ENCODE results near the gene SLC7A11.

The SLC7A11 gene

DNA sequence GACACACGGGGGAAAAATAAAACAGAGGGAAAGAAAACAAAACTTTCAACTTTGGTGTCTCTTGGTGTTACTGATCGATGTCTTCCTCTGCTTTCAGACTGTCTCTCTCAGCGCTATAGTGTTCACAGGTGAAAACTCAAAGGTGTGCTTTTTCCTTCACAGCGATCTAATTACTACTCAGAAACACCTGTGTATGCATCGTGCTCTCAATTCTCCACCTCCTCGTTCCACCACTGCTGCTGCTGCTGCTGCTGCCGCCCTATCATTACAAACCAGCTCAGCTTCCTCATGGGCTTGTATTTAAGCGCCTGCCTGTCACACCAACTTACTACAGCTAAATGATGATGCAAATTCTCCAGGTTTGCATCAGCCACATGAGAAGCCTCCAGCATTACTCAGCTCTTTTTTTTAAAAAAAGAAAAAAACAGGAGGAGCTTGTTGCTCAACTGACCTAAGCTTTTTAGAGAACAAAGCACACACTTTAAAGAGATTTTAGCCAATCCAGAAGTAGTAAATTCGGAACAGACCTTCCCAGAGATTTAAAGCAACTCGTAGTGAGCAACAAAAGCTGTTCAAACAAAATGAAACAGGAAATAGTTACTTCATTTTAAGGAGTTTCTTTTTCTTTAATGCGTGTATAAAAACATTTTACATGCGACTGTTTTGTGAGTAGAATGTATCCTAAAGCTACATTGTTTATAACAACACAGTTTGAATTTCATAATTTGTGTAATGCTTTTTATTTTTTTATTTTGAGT lies at the start of gene SLC7A11:
SLC7A11 (minus strand) TSS at position 274 of the 758 bp plus-strand sequence. CDS start 280 bp downstream, outside the sequence.
- peak within 1 kb of the TSS; percentile 76 for H3K4me3 ChIP-seq (ENCODE audit: low read depth, low read length)

DNA sequence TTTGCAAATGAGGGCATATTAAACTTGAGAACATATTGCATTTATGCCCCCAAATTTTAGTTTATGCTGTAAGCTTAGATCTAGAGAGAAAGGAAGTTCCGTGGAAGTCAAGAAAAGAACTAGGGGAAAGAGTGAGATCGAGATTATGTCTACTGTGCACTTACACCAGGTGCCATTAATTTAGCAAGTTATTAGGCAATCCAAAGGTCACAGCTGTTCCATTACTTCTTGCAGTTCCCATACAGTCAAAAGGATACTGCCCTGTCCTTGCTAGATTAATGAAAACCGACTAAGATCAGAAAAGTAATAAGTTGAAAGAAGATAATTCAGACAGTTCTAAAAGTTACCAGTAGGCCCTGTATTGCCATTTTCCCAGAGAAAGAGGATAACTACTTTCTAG lies 49.3 kb upstream of the SLC7A11 start:
- H3K4me3 ChIP-seq (ENCODE audit: low read depth, low read length): no peak overlapping the region

DNA sequence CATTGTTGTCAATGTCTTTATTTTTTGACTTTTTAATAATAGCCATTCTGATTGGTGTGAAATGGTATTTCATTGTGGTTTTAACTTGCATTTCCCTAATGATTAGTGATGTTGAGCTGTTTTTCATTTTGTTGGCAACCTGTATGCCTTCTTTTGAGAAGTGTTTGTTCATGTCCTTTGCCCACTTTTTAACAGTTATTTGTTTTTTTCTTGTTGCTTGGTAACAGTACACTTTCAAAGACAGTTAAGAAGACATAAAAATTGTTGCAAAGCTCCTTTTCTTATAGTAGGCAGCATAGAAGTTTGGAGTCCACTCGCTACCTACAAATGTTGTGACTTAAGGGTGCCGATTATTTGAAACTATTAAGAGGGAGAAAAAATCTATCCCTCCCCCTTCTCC lies 48.7 kb upstream of the SLC7A11 start:
- H3K4me3 ChIP-seq (ENCODE audit: low read depth, low read length): no peak overlapping the region

DNA sequence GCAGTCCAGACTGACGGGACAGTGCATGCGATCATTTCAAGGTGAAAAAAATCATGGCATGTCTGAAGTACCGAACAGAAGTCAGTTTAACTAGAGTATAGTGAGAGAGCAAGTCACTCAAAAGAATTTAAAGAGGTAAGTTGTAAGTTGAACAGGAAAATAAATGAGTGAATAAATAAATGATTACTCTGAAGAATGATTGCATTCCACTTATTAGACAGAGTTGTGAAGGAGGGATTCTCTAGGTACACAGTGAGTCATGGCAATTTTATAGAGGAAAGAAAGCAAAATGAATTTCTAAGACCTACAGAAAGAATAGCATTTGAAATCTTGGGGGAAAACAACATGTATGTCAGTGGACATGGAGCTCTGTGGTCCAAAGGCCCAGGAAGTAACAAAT lies 37.1 kb upstream of the SLC7A11 start:
- H3K4me3 ChIP-seq (ENCODE audit: low read depth, low read length): no peak overlapping the region

DNA sequence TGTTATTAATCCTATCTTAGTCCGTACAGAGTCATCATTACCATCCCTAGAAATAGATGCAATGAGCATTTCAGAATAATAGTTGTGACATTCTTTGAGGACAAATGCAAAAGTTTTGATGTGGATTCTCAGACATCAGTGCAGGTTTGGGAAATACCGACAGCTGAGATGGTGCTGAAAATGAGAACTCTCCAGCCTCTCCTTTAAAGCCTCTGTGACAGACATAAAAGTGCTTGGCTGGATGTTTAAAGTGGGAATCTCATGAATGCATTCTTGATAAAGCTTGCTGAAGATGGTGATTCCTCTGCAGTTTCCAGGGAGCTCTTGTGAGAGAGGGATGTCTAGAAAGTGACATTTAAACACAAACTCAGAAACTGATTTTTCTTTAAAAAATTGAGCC lies 35.0 kb upstream of the SLC7A11 start:
- no peak overlapping the region for H3K4me3 ChIP-seq (ENCODE audit: low read depth, low read length)

DNA sequence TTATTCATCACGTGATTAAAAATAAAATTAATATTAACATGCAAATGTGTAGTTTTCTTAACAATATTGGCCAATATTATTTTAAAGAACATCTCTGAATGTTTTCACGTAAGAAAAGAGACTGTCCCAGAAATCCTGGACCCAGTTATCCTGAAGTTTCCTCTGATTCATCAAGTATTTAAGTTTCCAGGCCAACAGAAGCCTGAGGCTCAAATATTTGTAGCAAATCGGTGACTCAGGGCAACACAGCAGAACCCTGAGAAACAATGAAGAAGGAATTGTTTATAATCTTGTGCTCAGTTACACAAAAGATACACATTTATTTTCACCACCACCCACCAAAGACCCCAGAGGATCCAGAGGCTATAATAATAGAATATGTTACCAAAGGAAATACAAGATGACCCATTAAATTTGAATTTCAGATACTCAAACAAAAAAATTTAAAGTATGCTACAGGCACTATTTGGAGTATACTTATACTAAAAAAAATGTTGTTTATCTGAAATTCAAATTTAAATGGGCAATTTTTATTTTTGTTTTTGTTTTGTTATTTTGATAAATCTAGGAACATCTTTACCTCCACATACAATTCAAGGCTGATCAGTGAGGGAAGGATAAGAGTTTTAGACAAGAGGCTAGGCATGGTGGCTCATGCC lies 33.9 kb upstream of the SLC7A11 start:
- H3K4me3 ChIP-seq (ENCODE audit: low read depth, low read length): no peak overlapping the region

DNA sequence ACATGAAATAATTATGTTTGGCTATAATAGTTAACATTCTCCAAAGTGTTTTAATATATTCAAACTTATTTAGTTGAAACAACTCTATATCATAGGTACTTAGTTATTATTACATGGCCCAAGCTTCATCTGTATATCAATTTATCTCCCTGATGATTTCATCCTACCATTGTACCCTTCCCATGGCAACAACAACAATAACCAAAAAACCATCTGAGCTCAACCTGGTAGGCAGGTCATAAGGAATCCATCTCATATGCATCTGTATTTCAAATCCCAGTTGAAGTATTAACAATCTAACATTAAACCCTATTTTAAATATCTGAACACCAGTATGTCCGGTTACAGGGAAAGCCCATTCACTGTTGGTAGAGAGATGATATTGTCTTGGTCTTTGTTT lies 33.1 kb upstream of the SLC7A11 start:
- no peak overlapping the region for H3K4me3 ChIP-seq (ENCODE audit: low read depth, low read length)

DNA sequence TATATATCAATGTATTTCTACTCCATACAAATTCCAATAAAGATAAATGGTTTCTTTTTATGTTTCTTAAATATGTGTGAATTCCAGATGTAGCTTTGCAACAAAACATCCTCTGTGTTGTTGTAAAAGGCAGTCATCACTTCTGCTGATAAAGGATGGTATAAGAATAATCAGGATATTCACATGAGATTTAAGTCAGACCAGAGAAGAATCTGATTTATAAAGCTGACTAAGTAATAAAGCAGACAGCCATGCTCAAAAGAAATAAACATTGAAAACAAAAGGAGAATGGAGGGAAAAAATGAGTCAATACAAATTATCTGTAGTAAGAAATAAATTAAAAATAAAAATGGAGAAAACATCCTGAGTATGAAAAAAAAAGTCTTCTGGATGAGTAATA lies 27.0 kb upstream of the SLC7A11 start:
- no peak overlapping the region for H3K4me3 ChIP-seq (ENCODE audit: low read depth, low read length)

DNA sequence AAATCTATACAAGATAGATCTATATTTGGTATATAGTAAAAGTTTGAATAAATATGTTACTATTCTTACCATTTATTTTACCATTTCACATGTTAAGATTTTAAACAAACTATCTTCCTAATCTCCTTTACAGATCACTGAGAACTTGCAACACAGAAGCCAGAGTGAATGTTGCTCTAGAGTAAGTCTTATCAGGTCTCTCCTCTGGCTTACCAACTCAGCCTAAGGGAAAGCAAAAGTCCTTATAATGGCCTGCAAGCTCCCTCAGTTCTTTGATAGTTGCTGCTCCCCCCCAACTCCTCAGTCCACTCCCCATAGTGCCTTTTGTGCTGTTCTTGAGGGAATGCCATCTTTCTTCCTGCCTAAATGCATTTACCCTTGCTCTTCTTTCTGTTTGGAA lies 25.7 kb upstream of the SLC7A11 start:
- H3K4me3 ChIP-seq (ENCODE audit: low read depth, low read length): no peak overlapping the region

DNA sequence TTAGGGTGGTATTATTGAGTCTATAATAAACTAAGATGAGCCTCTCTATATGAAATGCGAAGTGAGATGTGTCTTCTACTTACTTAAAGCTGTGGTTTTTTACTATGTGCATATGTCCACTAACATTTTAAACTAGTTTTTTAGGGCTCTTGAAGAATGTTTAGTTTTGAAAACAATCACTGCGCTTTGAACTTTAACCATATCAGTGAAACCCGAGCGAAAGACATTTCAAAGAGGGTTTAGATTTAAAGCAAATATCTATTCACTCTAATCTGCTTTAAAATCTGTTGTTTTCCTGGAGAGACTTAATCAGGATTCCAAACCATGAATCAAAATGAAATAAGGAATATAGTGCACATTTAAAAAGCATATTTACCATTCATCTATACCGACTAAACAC lies 24.8 kb upstream of the SLC7A11 start:
- no peak overlapping the region for H3K4me3 ChIP-seq (ENCODE audit: low read depth, low read length)

DNA sequence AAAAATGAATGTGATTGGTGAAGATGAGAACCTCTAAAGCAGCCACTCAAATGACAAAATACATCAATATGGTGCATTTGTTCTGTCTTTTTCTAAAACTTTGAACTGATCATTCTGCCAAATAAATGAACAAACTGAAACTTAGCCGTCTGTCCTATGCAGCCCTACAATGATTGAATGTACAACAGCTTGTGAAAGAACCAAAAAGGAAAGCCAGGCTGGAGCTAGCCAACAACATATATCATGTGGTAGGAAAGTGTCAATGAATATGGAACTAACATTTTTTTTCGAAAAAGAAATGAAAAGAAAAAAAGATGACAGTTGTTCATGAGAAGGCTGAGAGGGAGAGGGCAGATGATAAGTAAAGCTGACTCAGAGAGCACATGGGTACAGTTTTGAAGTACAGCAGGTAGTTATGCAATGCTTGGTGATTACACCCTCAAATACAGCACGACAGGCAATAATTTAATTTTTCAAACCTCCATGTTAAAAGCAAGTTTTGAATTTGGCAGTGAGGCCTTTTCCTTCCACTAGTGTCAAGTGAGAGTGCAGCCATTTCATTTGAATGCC lies 21.2 kb upstream of the SLC7A11 start:
- no peak overlapping the region for H3K4me3 ChIP-seq (ENCODE audit: low read depth, low read length)

DNA sequence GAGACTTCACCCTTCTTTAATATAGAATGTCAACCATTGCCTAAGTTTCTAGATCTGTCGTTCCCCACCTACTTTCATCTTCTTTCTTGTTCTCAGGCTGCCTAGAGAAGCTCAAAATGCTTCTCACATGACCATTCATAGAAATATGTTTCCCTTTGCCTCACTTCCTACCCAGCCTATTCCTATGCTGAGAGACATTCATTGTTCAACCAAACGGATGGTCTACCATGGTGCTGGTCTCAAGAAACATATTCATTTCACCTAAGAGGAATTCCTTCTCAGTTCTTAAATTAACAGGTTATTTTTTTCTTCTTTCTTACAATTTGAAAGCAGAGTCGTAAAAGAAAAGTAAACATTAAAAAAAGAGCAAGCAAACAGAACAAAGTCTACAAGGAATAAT lies 20.3 kb upstream of the SLC7A11 start:
- H3K4me3 ChIP-seq (ENCODE audit: low read depth, low read length): no peak overlapping the region

DNA sequence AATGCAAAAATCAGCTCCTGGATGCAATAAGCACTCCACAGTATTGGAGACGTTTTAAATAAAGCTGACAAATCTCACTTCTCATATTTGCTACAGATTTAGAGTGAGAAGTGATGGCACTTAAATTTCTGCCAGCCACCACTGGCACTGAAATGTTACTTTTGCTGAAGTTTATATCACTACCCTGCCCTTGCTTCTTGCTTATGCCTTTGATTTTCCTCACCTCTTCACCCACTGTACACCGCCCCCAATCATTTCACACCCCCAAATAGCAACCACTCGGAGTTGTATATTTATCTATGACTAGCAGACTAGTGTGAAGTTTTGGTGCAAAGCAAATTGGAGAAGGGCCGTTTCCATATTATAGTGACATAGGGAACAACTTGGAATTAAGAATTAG lies 19.9 kb upstream of the SLC7A11 start:
- H3K4me3 ChIP-seq (ENCODE audit: low read depth, low read length): no peak overlapping the region

DNA sequence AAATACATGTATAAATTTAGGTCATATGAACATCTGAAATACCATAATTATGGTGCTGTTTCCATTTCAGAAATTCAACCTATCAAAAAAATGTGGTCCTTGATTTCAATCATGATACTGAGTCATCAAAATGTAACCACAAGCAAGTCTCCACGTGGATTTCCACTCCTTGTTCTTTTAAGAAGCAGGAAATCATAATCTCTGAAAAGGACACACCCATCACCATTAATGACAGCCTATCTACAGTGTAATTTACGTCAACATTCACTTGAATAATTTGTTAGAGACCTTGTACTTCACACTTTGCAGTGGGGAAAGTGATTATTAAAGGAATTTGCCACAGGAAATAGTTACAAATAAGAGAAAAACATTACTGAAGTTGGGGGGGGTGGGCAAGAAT lies 17.7 kb upstream of the SLC7A11 start:
- no peak overlapping the region for H3K4me3 ChIP-seq (ENCODE audit: low read depth, low read length)

DNA sequence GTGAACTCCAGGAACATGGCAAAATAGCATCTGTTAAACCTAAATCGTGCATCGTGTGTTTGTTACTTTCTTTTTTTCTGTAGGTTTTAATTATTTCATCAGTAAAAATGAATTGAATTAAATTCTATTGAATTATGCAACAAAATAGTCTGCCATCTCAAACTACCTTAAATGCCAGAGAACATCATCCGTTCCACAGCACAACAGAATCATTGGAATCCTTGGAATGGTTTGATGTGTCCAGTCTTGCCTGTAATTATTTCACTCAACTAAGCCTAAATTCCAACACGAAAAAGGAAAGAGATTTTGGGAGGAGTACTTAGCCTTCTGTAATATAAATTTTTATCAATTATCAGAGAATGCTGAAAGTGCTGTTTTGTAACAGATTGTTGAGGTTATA lies 17.1 kb upstream of the SLC7A11 start:
- no peak overlapping the region for H3K4me3 ChIP-seq (ENCODE audit: low read depth, low read length)

DNA sequence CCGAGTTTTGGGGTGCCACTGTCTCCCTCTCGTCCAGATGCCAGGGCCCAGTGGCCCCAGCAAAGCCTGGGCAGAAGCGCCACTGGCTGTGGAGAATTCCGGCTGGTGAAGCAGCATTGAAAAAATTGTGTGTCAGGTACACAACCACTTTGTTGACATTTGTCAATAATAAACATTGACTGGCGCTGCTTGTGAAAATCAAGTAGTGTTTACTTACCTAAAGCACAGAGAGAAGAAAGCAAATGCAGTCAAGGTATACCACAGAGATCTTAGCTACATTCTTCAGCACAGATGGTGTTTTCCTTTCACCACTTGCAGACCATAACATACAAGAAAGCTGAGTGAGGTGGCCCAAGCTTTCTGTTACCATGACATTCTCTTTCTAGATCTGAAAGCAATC lies 14.5 kb upstream of the SLC7A11 start:
- no peak overlapping the region for H3K4me3 ChIP-seq (ENCODE audit: low read depth, low read length)

DNA sequence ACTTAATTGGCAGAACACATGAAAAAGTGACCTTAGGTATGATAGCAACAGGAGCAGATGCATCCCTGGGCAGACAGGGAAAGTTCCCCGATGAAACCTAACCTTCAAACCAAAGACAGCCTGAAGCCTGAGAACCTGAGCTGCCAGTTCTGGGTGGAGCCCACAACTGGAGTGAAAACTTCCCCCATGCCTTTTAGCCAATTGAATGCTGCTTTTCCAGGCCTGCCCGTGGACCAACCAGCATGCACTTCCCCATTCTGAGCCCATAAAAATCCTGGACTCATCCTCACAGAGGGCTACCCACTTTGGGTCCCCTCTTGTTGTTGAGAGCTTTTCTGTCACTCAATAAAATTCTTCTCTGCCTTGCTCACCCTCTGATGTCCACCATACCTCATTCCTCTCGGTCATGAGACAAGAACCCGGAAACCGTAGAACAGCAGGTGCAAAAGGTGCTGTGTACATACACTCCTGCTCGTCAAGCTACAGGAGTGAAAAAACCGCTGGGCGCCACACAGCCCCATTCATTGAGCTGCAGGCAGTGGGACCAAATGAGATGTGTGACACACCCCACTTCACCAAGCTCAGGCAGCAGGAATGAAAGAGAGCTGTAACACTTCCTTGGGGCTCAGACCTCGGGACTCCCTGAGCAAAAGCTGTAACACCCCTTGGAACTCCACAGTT lies 13.9 kb upstream of the SLC7A11 start:
- H3K4me3 ChIP-seq (ENCODE audit: low read depth, low read length): no peak overlapping the region

DNA sequence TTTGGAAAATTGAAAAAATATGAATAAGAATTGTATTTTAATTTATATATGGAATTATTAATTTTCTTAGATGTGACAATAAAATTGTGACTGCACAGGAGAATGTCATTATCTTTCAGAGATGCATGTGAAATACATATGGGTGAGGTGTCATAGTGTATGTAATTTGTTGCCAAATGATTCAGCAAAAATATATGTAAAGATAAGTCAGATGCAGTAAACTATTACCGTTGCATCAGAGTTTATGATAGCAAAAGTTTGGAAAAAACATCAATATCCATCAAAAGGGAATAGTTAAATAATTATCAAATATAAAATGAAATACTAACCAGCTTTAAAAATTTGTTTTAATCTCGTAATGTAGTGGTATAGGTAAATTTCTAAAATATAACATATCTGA lies 10.4 kb upstream of the SLC7A11 start:
- no peak overlapping the region for H3K4me3 ChIP-seq (ENCODE audit: low read depth, low read length)

DNA sequence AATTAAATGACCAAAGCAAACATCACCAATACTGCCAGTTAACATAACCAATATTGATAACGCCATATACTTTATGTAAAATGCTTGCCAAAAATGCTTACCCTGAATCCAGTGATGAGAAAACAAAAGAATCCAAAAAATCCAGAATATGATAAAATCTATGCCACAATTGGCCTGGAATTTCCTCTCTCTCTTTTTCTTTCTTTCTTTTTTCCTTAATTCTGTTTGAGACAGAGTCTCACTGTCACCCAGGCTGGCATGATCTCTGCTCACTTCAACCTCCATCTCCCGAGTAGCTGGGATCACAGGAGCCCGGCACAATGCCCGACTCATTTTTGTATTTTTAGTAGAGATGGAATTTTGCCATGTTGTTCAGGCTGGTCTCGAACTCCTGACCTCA lies 9.8 kb upstream of the SLC7A11 start:
- no peak overlapping the region for H3K4me3 ChIP-seq (ENCODE audit: low read depth, low read length)

DNA sequence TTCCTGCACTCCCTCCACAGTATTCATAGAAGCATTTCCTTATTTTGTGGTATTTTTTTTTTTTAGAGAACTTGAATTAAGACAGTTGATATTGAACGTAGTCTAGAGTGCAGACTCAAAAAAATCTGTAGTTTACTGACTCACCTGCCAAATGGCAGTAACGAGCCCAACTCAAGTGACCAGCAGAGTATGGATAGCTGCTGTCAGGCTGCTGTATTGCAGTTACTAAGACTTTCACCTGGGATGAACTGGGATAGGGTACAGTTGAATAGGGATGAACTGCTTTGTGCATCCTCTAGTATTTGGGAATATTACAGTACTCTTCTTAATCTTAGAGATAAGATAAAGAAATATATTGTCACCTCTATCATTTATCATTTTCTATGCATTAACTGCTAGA lies 7.0 kb upstream of the SLC7A11 start:
- no peak overlapping the region for H3K4me3 ChIP-seq (ENCODE audit: low read depth, low read length)

DNA sequence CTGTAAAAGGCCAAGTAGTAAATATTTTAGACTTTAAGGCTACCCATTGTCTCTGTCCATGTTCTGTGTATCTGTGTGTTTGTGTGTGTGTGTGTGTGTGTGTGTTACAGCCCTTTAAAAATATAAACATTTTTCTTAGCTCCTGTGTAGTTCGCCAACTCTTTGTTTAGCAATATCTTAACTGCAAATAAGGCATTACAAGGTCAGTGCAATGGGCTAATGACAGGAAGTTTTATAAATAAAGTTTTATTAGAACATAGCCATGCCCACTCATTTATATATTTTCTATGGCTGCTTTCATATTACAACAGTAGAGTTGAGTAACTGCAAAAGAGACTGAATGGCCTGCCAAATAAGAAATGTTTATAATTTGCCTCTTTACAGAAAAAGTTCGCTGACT lies 5.9 kb upstream of the SLC7A11 start:
- no peak overlapping the region for H3K4me3 ChIP-seq (ENCODE audit: low read depth, low read length)

DNA sequence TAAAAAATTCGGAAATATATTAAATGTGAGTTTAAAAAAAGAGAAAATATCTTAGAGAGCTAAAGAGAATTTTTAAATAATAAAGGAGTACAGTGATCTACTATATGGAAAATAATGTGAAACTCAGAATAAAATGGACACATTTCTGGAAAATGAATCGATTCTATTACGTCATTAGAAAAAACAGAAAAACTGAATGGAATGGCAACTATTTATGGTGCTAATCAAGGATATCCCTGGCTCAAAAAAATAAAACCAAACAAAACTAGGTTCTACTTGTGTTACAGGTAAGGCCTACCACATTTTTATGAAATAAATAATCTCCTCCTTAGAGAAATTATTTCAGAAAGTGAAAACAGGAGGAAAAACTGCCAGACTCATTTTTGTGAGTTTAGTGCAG lies 5.5 kb upstream of the SLC7A11 start:
- no peak overlapping the region for H3K4me3 ChIP-seq (ENCODE audit: low read depth, low read length)
